HCT116 (cell line): ENCODE measurements around the gene USP31.

Experiments
- ATF3 ChIP-seq: IDR thresholded peaks from 2 replicates; pipeline ENCODE4 v1.6.1; 2012
- CEBPB ChIP-seq: IDR thresholded peaks from 2 replicates; pipeline ENCODE4 v1.6.1; 2012; ENCODE audit warnings: low read depth
- EZH2 ChIP-seq: fragments of 200-600 bp; sonication (generic); IDR thresholded peaks from 2 replicates; pipeline ENCODE4 v1.6.1; 2017; ENCODE audit warnings: antibody characterized with exemption, mixed run types
- POLR2AphosphoS5 ChIP-seq: IDR thresholded peaks from 2 replicates; pipeline ENCODE4 v1.6.1; 2011; ENCODE audit warnings: mild to moderate bottlenecking, low read depth, low read length, moderate library complexity
- RAD21 ChIP-seq: IDR thresholded peaks from 2 replicates; pipeline ENCODE4 v1.6.1; 2012; ENCODE audit warnings: low read depth, mild to moderate bottlenecking

DNA sequence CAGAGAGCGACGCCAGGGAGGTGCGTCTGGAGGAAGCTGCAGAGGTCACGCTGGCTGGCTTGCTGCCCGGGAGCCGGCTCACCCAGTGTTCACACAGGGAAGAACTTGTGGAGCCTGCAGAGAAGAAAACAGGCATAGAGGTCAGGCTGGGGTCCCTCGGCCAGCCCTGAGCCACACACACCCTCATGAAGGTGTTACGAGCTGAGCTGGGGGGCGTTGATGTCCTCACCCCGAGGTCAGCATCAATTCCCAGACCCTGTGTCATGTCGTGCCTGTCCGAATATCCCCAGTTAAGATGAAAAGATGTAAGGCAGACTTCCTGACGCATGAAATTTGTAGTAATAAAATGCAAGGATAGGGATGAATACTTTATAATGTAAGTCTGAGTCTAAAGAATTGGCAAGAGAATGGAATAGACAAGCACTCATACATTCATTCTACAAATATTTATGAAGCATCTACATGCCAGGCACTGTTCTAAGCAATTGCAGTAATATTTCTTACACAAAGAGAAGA, 77.1 kb downstream of the USP31 start:
- TF ChIP-seq EZH2 (no peak), CEBPB (no peak), POLR2AphosphoS5 (no peak), ATF3 (no peak), RAD21 (no peak)
